UCSD-AML1 (cell line): ENCODE measurements around the gene GLTPD2.
"Not testable (repeated sequence)": the region's sequence is repeated elsewhere in the genome, so short reads cannot be mapped to it uniquely, and the experiment has no call there.

ENCODE experiments used
- DNase-seq: peaks from one replicate; lab custom pipeline; 2025; ENCODE audit not compliant: unreplicated experiment; lab: John Stamatoyannopoulos, UW

The GLTPD2 gene

GRCh38 chr17:4807605-4808377, 19.0 kb downstream of the GLTPD2 start:
- no peak for DNase-seq

- no peak for DNase-seq
Measured at GRCh38 chr17:4808378-4808767, 19.6 kb downstream of the GLTPD2 start.

- DNase-seq = no peak
Measured at GRCh38 chr17:4810696-4811290, 22.0 kb downstream of the GLTPD2 start.

GRCh38 chr17:4811471-4811870, 22.7 kb downstream of the GLTPD2 start:
- no peak for DNase-seq

- no peak for DNase-seq
Measured at GRCh38 chr17:4812690-4813089, 23.9 kb downstream of the GLTPD2 start.

GRCh38 chr17:4815043-4815675, 26.4 kb downstream of the GLTPD2 start:
- no peak for DNase-seq

- no peak for DNase-seq
Measured at GRCh38 chr17:4816826-4817225, 28.1 kb downstream of the GLTPD2 start.

GRCh38 chr17:4818276-4818675, 29.5 kb downstream of the GLTPD2 start:
- DNase-seq = no peak

- no peak for DNase-seq
Measured at GRCh38 chr17:4822835-4823234, 34.1 kb downstream of the GLTPD2 start.

- no peak for DNase-seq
Measured at GRCh38 chr17:4823373-4824089, 34.8 kb downstream of the GLTPD2 start.

GRCh38 chr17:4827399-4827798, 38.6 kb downstream of the GLTPD2 start:
- no peak for DNase-seq

GRCh38 chr17:4832829-4833177, 44.0 kb downstream of the GLTPD2 start:
- not testable (repeated sequence) for DNase-seq

- peak; percentile 95 for DNase-seq
Measured at GRCh38 chr17:4833178-4833940, 44.6 kb downstream of the GLTPD2 start, which contains the start of gene MINK1. MINK1 (plus strand) TSS chr17:4833340; CDS start chr17:4833584, 244 bp downstream.

- DNase-seq = peak; percentile 32
Measured at GRCh38 chr17:4833941-4834680, 45.3 kb downstream of the GLTPD2 start.

GRCh38 chr17:4834681-4835020, 45.9 kb downstream of the GLTPD2 start:
- DNase-seq = no peak

- no peak for DNase-seq
Measured at GRCh38 chr17:4836221-4836620, 47.5 kb downstream of the GLTPD2 start.

GRCh38 chr17:4837471-4838308, 48.9 kb downstream of the GLTPD2 start:
- no peak for DNase-seq

GRCh38 chr17:4838309-4838785, 49.6 kb downstream of the GLTPD2 start:
- no peak for DNase-seq

GRCh38 chr17:4839221-4839620, 50.5 kb downstream of the GLTPD2 start:
- DNase-seq = no peak
